HepG2 (cell line): ENCODE measurements around the gene JMJD6. TPM values are rescaled to one million over a fixed set of nuclear protein-coding genes. Genes with fewer than 3 reads are reported as not detected.
A peak's percentile ranks its signal among the peaks of the same experiment; 100 is the strongest.

ENCODE experiments used
- AGO2 ChIP-seq: fragments of 200-400 bp; formaldehyde crosslinking; optimal IDR thresholded peaks from 2 replicates; pipeline ENCODE3; 2017; ENCODE audit warnings: mild to moderate bottlenecking, low read depth, low read length, moderate library complexity
- ATAD3A ChIP-seq: sonication (generic); formaldehyde crosslinking; IDR thresholded peaks from 2 replicates; pipeline ENCODE4 v1.4.0; 2020; ENCODE audit warnings: missing genetic modification reagents
- GTF2F1 ChIP-seq: fragments of 150-350 bp; IDR thresholded peaks from 2 replicates; pipeline ENCODE4 v1.6.1; 2014; ENCODE audit warnings: low read length
- IKZF1 ChIP-seq: fragments of 450-650 bp; IDR thresholded peaks from 2 replicates; pipeline ENCODE4 v1.7.1; 2016
- KDM1A ChIP-seq: IDR thresholded peaks from 2 replicates; pipeline ENCODE4 v1.6.1; 2016; ENCODE audit warnings: missing compliant biosample characterization
- MATR3 ChIP-seq: sonication (generic); formaldehyde crosslinking; IDR thresholded peaks from 2 replicates; pipeline ENCODE4 v1.4.0; 2020; ENCODE audit warnings: missing genetic modification reagents
- MTF2 ChIP-seq: sonication (generic); formaldehyde crosslinking; IDR thresholded peaks from 2 replicates; pipeline ENCODE4 v1.5.0; 2020; ENCODE audit warnings: missing genetic modification reagents, borderline replicate concordance
- MYC ChIP-seq: sonication (generic); formaldehyde crosslinking; IDR thresholded peaks from 2 replicates; pipeline ENCODE4 v1.9.0; 2021; ENCODE audit warnings: missing genetic modification reagents, borderline replicate concordance
- RAD21 ChIP-seq: fragments of 450-650 bp; formaldehyde crosslinking; IDR thresholded peaks from 2 replicates; pipeline ENCODE4 v1.5.0; 2020; ENCODE audit warnings: mild to moderate bottlenecking
- RXRA ChIP-seq: sonication (generic); formaldehyde crosslinking; IDR thresholded peaks from 2 replicates; pipeline ENCODE4 v1.5.1; 2020; ENCODE audit warnings: missing genetic modification reagents
- SRSF9 ChIP-seq: fragments of 200-400 bp; formaldehyde crosslinking; IDR thresholded peaks from 2 replicates; pipeline ENCODE4 v1.6.1; 2018; ENCODE audit warnings: borderline replicate concordance, mild to moderate bottlenecking, low read depth, low read length; ENCODE audit not compliant: insufficient read depth, poor library complexity, severe bottlenecking
- TCF12 ChIP-seq, 2 experiments: fragments of 450-650 bp in 1 of 2; sonication (generic) in 1 of 2; formaldehyde crosslinking in 1 of 2; IDR thresholded peaks; 2 replicates each; pipeline versions ENCODE4 v1.6.1 to v1.8.0; 2017 to 2022; ENCODE audit warnings: antibody characterized with exemption in 1 of 2, mild to moderate bottlenecking in 1 of 2, missing genetic modification reagents in 1 of 2, moderate library complexity in 1 of 2
- WIZ ChIP-seq: sonication (generic); formaldehyde crosslinking; IDR thresholded peaks from 2 replicates; pipeline ENCODE4 v1.5.1; 2020; ENCODE audit warnings: mild to moderate bottlenecking, missing genetic modification reagents
- ZKSCAN5 ChIP-seq: sonication (generic); formaldehyde crosslinking; IDR thresholded peaks from 2 replicates; pipeline ENCODE4 v1.5.1; 2020; ENCODE audit warnings: mild to moderate bottlenecking, missing genetic modification reagents
- ZNF335 ChIP-seq: sonication (generic); formaldehyde crosslinking; IDR thresholded peaks from 2 replicates; pipeline ENCODE4 v1.4.0; 2020; ENCODE audit warnings: missing genetic modification reagents
- ZNF607 ChIP-seq: sonication (generic); formaldehyde crosslinking; IDR thresholded peaks from 2 replicates; pipeline ENCODE4 v1.5.1; 2020; ENCODE audit warnings: missing genetic modification reagents, mild to moderate bottlenecking, borderline replicate concordance
- ZNF672 ChIP-seq: sonication (generic); formaldehyde crosslinking; IDR thresholded peaks from 2 replicates; pipeline ENCODE4 v1.8.1; 2022; ENCODE audit warnings: missing genetic modification reagents
- polyA plus RNA-seq, 8 experiments: library from polyadenylated mRNA; depleted of rRNA in 3 of 8; stranded (reverse) in 7 of 8; unstranded in 1 of 8; fragments of >200 nt; fragmentation: Illumina TruSeq in 4 of 8; extraction: Trizol in 4 of 8; gene quantifications; 2 replicates each; pipeline versions ENCODE4 v1.2.1 to v1.2.3, GENCODE V29; 2011 to 2016; ENCODE audit warnings: low read depth in 4 of 8, missing spikeins in 1 of 8, mixed read lengths in 1 of 8; ENCODE audit not compliant: insufficient read depth in 1 of 8
- total RNA-seq, 5 experiments: library from RNA; depleted of rRNA; stranded (reverse); fragments of >200 nt; fragmentation: Illumina TruSeq; extraction: Trizol; gene quantifications; 2 replicates each; pipeline ENCODE4 v1.2.3, GENCODE V29; 2016; ENCODE audit warnings: low read depth in 1 of 5
- TF ChIP-seq, protein P1 (sequence below): sonication (generic); formaldehyde crosslinking; IDR thresholded peaks from 2 replicates; pipeline ENCODE4 v1.8.1; 2022; ENCODE audit warnings: mild to moderate bottlenecking, missing genetic modification reagents
- TF ChIP-seq, protein P2 (sequence below): sonication (generic); formaldehyde crosslinking; IDR thresholded peaks from 2 replicates; pipeline ENCODE4 v1.4.0; 2020; ENCODE audit warnings: missing genetic modification reagents
- TF ChIP-seq, protein P3 (sequence below): sonication (generic); formaldehyde crosslinking; IDR thresholded peaks from 2 replicates; pipeline ENCODE4 v1.4.0; 2020; ENCODE audit warnings: mild to moderate bottlenecking, missing genetic modification reagents
- TF ChIP-seq, protein P4 (sequence below): sonication (generic); formaldehyde crosslinking; IDR thresholded peaks from 2 replicates; pipeline ENCODE4 v1.5.0; 2020; ENCODE audit warnings: missing genetic modification reagents
- TF ChIP-seq, protein P5 (sequence below): IDR thresholded peaks from 2 replicates; pipeline ENCODE4 v1.4.0; 2020; ENCODE audit warnings: mild to moderate bottlenecking, missing genetic modification reagents

Gene JMJD6
- total and polyA plus RNA-seq, 2 of the 13 experiments (the other 11 are each of a cell fraction or from before 2014, with no cell fraction given), result 33.6 to 41.0 TPM

DNA sequence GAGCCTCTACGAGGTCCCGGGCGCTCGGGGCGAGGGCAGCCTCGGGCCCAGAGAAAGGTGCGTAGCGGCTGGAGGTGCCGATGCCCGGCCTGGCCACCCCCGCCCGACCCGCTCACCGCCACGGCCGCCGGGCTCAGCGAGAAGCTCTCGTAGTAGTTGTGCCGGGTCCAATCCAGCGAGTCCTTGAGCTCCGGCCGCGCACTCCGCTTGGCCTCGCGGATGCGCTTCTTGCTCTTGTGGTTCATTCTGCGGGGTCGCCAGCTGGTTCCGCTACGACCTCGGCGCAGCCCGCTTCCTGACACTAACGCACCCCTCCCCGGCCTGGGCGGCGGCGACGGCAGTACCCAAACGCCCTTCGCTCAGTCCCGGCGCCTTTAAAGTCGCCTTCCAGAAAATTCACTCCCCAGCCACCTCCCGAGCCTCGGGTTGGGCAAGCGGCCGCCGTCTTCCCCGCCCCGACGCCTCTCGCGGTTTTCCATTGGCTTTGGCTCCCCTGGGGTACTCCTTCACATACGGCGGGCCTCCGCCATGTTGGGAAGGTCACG is at the start of gene JMJD6 (continued):
- TF ChIP-seq, protein P1, sequence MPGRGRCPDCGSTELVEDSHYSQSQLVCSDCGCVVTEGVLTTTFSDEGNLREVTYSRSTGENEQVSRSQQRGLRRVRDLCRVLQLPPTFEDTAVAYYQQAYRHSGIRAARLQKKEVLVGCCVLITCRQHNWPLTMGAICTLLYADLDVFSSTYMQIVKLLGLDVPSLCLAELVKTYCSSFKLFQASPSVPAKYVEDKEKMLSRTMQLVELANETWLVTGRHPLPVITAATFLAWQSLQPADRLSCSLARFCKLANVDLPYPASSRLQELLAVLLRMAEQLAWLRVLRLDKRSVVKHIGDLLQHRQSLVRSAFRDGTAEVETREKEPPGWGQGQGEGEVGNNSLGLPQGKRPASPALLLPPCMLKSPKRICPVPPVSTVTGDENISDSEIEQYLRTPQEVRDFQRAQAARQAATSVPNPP (CRISPR knock-in tag), result peak; percentile 53; the same call in 1 of the 2 replicates
- TF ChIP-seq SRSF9 (no peak), TCF12 (IDR thresholded peaks at IDR 0.05) (no peak), TCF12 (CRISPR knock-in tag; IDR thresholded peaks at IDR 0.05) (0 out of 2 replicates have a peak, but pooled peaks have one; percentile 73), ZNF607 (peak; percentile 26; the same call in 1 of the 2 replicates), GTF2F1 (no peak), MTF2 (CRISPR knock-in tag) (0 out of 2 replicates have a peak, but pooled peaks have one; percentile 34), KDM1A (CRISPR knock-in tag) (no peak), WIZ (no peak), ATAD3A (CRISPR knock-in tag) (no peak), MATR3 (CRISPR knock-in tag) (no peak), MYC (CRISPR knock-in tag) (no peak; the same call in 1 of the 2 replicates), RXRA (CRISPR knock-in tag) (peak; percentile 68), ZNF672 (CRISPR knock-in tag) (no peak), IKZF1 (no peak), ZKSCAN5 (CRISPR knock-in tag) (0 out of 2 replicates have a peak, but pooled peaks have one; percentile 43), ZNF335 (CRISPR knock-in tag) (peak; percentile 85), RAD21 (peak; percentile 12; the same call in 1 of the 2 replicates), AGO2 (no peak)
- TF ChIP-seq, protein P2, sequence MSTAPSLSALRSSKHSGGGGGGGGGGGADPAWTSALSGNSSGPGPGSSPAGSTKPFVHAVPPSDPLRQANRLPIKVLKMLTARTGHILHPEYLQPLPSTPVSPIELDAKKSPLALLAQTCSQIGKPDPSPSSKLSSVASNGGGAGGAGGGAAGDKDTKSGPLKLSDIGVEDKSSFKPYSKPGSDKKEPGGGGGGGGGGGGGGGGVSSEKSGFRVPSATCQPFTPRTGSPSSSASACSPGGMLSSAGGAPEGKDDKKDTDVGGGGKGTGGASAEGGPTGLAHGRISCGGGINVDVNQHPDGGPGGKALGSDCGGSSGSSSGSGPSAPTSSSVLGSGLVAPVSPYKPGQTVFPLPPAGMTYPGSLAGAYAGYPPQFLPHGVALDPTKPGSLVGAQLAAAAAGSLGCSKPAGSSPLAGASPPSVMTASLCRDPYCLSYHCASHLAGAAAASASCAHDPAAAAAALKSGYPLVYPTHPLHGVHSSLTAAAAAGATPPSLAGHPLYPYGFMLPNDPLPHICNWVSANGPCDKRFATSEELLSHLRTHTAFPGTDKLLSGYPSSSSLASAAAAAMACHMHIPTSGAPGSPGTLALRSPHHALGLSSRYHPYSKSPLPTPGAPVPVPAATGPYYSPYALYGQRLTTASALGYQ, result peak; percentile 57
- TF ChIP-seq, protein P3, sequence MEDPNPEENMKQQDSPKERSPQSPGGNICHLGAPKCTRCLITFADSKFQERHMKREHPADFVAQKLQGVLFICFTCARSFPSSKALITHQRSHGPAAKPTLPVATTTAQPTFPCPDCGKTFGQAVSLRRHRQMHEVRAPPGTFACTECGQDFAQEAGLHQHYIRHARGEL (CRISPR knock-in tag), result 0 out of 2 replicates have a peak, but pooled peaks have one; percentile 20
- TF ChIP-seq, protein P4, sequence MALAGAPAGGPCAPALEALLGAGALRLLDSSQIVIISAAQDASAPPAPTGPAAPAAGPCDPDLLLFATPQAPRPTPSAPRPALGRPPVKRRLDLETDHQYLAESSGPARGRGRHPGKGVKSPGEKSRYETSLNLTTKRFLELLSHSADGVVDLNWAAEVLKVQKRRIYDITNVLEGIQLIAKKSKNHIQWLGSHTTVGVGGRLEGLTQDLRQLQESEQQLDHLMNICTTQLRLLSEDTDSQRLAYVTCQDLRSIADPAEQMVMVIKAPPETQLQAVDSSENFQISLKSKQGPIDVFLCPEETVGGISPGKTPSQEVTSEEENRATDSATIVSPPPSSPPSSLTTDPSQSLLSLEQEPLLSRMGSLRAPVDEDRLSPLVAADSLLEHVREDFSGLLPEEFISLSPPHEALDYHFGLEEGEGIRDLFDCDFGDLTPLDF (CRISPR knock-in tag), result peak; percentile 53; the same call in 1 of the 2 replicates
- TF ChIP-seq, protein P5, sequence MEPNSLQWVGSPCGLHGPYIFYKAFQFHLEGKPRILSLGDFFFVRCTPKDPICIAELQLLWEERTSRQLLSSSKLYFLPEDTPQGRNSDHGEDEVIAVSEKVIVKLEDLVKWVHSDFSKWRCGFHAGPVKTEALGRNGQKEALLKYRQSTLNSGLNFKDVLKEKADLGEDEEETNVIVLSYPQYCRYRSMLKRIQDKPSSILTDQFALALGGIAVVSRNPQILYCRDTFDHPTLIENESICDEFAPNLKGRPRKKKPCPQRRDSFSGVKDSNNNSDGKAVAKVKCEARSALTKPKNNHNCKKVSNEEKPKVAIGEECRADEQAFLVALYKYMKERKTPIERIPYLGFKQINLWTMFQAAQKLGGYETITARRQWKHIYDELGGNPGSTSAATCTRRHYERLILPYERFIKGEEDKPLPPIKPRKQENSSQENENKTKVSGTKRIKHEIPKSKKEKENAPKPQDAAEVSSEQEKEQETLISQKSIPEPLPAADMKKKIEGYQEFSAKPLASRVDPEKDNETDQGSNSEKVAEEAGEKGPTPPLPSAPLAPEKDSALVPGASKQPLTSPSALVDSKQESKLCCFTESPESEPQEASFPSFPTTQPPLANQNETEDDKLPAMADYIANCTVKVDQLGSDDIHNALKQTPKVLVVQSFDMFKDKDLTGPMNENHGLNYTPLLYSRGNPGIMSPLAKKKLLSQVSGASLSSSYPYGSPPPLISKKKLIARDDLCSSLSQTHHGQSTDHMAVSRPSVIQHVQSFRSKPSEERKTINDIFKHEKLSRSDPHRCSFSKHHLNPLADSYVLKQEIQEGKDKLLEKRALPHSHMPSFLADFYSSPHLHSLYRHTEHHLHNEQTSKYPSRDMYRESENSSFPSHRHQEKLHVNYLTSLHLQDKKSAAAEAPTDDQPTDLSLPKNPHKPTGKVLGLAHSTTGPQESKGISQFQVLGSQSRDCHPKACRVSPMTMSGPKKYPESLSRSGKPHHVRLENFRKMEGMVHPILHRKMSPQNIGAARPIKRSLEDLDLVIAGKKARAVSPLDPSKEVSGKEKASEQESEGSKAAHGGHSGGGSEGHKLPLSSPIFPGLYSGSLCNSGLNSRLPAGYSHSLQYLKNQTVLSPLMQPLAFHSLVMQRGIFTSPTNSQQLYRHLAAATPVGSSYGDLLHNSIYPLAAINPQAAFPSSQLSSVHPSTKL (CRISPR knock-in tag), result peak; percentile 47; the same call in 1 of the 2 replicates
